HepG2 (cell line): ENCODE measurements around the gene LRGUK. TPM values are rescaled to one million over a fixed set of nuclear protein-coding genes. Genes with fewer than 3 reads are reported as not detected.

Source experiments
- ATAC-seq: fragments of 200-7000 bp; cut with Tn5 transposase; 3 replicates; pipeline ENCODE4 v1.9.1; 2020; ENCODE audit warnings: mild to moderate bottlenecking, moderate library complexity
- BruUV-seq: library from RNA; stranded (reverse); fragments of 400-500 nt; replicated peaks from 2 replicates; lab custom pipeline; 2021; lab: Mats Ljungman, UMichigan
- CTCF ChIA-PET: fragments of 300-600 bp; formaldehyde crosslinking; extraction: SDS; loops from one replicate; lab custom pipeline; 2021; ENCODE audit warnings: low total read pairs, inconsistent platforms, low intra/inter-chr PET ratio; lab: Yijun Ruan, JAX
- POLR2A ChIA-PET: fragments of 350-600 bp; sonication (Branson Sonifier 250); formaldehyde crosslinking; loops from one replicate; lab custom pipeline; 2020; ENCODE audit warnings: antibody characterized with exemption, inconsistent platforms; lab: Yijun Ruan, JAX
- DNase-seq: peaks from one replicate; pipeline ENCODE4 v3.0.0-alpha.2; 2015; ENCODE audit warnings: low spot score
- FAIRE-seq: peaks from 3 replicates; lab custom pipeline; 2011; peaks lifted over from hg19 to GRCh38; lab: Jason Lieb, UNC
- H2AFZ ChIP-seq: one replicate; pipeline ENCODE4 v1.6.1; 2011; ENCODE audit warnings: low read length, inconsistent platforms
- H3K27ac ChIP-seq: fragments of 300-600 bp; 3 replicates; pipeline ENCODE4 v1.8.0; 2011; ENCODE audit warnings: mixed run types, mild to moderate bottlenecking, mixed read lengths, low read length, inconsistent platforms; ENCODE audit not compliant: insufficient read depth; ENCODE audit errors: extremely low read length
- H3K27me3 ChIP-seq, 2 experiments: fragments of 200-600 bp in 1 of 2; 2 replicates in 1 of 2; 3 replicates in 1 of 2; pipeline versions ENCODE4 v1.6.0 to v1.8.0; 2011; ENCODE audit warnings: low read length in 2 of 2, mild to moderate bottlenecking in 2 of 2, moderate library complexity in 2 of 2, inconsistent platforms in 1 of 2; ENCODE audit not compliant: insufficient read depth in 2 of 2, control insufficient read depth in 1 of 2
- H3K36me3 ChIP-seq, 2 experiments: fragments of 200-600 bp in 1 of 2; replicated peaks in 1 of 2; 2 replicates in 1 of 2; 3 replicates in 1 of 2; pipeline versions ENCODE4 v1.5.1 to v1.8.0; 2011; ENCODE audit warnings: low read length in 2 of 2, inconsistent platforms in 1 of 2; ENCODE audit not compliant: insufficient read depth in 2 of 2, control insufficient read depth in 1 of 2
- H3K4me1 ChIP-seq: 2 replicates; pipeline ENCODE4 v1.5.1; 2012; ENCODE audit warnings: low read length, inconsistent platforms; ENCODE audit not compliant: insufficient read depth
- H3K4me2 ChIP-seq: 2 replicates; pipeline ENCODE4 v1.6.0; 2011; ENCODE audit warnings: low read depth, low read length, inconsistent platforms
- H3K4me3 ChIP-seq, 3 experiments: fragments of 200-600 bp in 1 of 3; sonication (generic), shearing (Covaris generic) in 1 of 3; replicated peaks in 1 of 3; 2 replicates each; pipeline ENCODE4 v1.5.1; 2011 to 2016; ENCODE audit warnings: low read length in 3 of 3, inconsistent platforms in 2 of 3, low read depth in 2 of 3, mild to moderate bottlenecking in 2 of 3, control low read depth in 1 of 3, mixed read lengths in 1 of 3; ENCODE audit not compliant: insufficient read depth in 1 of 3
- H3K79me2 ChIP-seq: one replicate; pipeline ENCODE4 v1.6.1; 2011; ENCODE audit warnings: low read length, inconsistent platforms; ENCODE audit not compliant: insufficient read depth
- H3K9ac ChIP-seq: 2 replicates; pipeline ENCODE4 v1.6.0; 2011; ENCODE audit warnings: mild to moderate bottlenecking, low read depth, low read length, inconsistent platforms; ENCODE audit not compliant: insufficient read depth
- H3K9me3 ChIP-seq: 2 replicates; pipeline ENCODE4 v1.5.1; 2012; ENCODE audit warnings: mild to moderate bottlenecking, low read length
- H4K20me1 ChIP-seq: 2 replicates; pipeline ENCODE4 v1.6.0; 2011; ENCODE audit warnings: inconsistent platforms, mild to moderate bottlenecking, low read length, moderate library complexity; ENCODE audit not compliant: insufficient read depth
- CSRNP2 ChIP-seq: sonication (generic); formaldehyde crosslinking; conservative IDR thresholded peaks from 2 replicates; pipeline ENCODE4 v1.8.0; 2022; ENCODE audit warnings: low read depth, missing genetic modification reagents
- HNRNPUL1 ChIP-seq: fragments of 200-400 bp; formaldehyde crosslinking; IDR thresholded peaks from 2 replicates; pipeline ENCODE4 v1.6.1; 2017; ENCODE audit warnings: low read depth, mild to moderate bottlenecking, low read length, moderate library complexity
- MTA3 ChIP-seq: sonication (generic); formaldehyde crosslinking; IDR thresholded peaks from 2 replicates; pipeline ENCODE4 v1.4.0; 2020; ENCODE audit warnings: missing genetic modification reagents
- NCOA5 ChIP-seq: sonication (generic); formaldehyde crosslinking; IDR thresholded peaks from 2 replicates; pipeline ENCODE4 v1.4.0; 2020; ENCODE audit warnings: missing genetic modification reagents
- TFAP4 ChIP-seq: sonication (generic); IDR thresholded peaks from 2 replicates; pipeline ENCODE4 v1.6.1; 2016; ENCODE audit warnings: low read depth, borderline replicate concordance
- ZNF264 ChIP-seq: sonication (generic); formaldehyde crosslinking; IDR thresholded peaks from 2 replicates; pipeline ENCODE4 v1.4.0; 2020; ENCODE audit warnings: missing genetic modification reagents
- ZNF350 ChIP-seq: sonication (generic); formaldehyde crosslinking; IDR thresholded peaks from 2 replicates; pipeline ENCODE4 v1.4.0; 2020; ENCODE audit warnings: mild to moderate bottlenecking, low read depth, missing genetic modification reagents, borderline replicate concordance
- ZNF367 ChIP-seq: sonication (generic); formaldehyde crosslinking; IDR thresholded peaks from 2 replicates; pipeline ENCODE4 v1.4.0; 2020; ENCODE audit warnings: missing genetic modification reagents, borderline replicate concordance
- ZNF547 ChIP-seq: sonication (generic); formaldehyde crosslinking; IDR thresholded peaks from 2 replicates; pipeline ENCODE4 v1.5.1; 2020; ENCODE audit warnings: mild to moderate bottlenecking, missing genetic modification reagents
- ZNF556 ChIP-seq: sonication (generic); formaldehyde crosslinking; IDR thresholded peaks from 2 replicates; pipeline ENCODE4 v1.4.0; 2020; ENCODE audit warnings: mild to moderate bottlenecking, missing genetic modification reagents, borderline replicate concordance
- ZNF609 ChIP-seq: sonication (generic); formaldehyde crosslinking; IDR thresholded peaks from 2 replicates; pipeline ENCODE4 v1.4.0; 2020; ENCODE audit warnings: mild to moderate bottlenecking, missing genetic modification reagents, borderline replicate concordance
- WGBS: methylation state at CpG from one replicate; pipeline ENCODE4 v1.1.6; 2017; ENCODE audit warnings: low lambda C conversion rate; 5-methylcytosine and 5-hydroxymethylcytosine counted together
- in situ Hi-C: cut with HindIII; loops from 2 replicates; pipeline ENCODE4 v1.10.0; 2017; ENCODE audit warnings: low pct_unique_long_range_greater_than_20kb; ENCODE audit not compliant: extremely low pct_ligation_motif_present
- intact Hi-C: fragments of 100-400 bp; cut with micrococcal nuclease; formaldehyde crosslinking; loops from one replicate; pipeline ENCODE4 v1.10.0; 2022; ENCODE audit not compliant: unreplicated experiment
- polyA plus RNA-seq, 8 experiments: library from polyadenylated mRNA; depleted of rRNA in 3 of 8; stranded (reverse) in 7 of 8; unstranded in 1 of 8; fragments of >200 nt; fragmentation: Illumina TruSeq in 4 of 8; extraction: Trizol in 4 of 8; gene quantifications; 2 replicates each; pipeline versions ENCODE4 v1.2.1 to v1.2.3, GENCODE V29; 2011 to 2016; ENCODE audit warnings: low read depth in 4 of 8, missing spikeins in 1 of 8, mixed read lengths in 1 of 8; ENCODE audit not compliant: insufficient read depth in 1 of 8
- total RNA-seq, 5 experiments: library from RNA; depleted of rRNA; stranded (reverse); fragments of >200 nt; fragmentation: Illumina TruSeq; extraction: Trizol; gene quantifications; 2 replicates each; pipeline ENCODE4 v1.2.3, GENCODE V29; 2016; ENCODE audit warnings: low read depth in 1 of 5

LRGUK gene
- total and polyA plus RNA-seq, 2 of the 13 experiments (the other 11 are each of a cell fraction or from before 2014, with no cell fraction given): 0.18 to 0.20 TPM

GRCh38 chr7:134248196-134248595 is 121.1 kb downstream of the LRGUK start:
- DNase-seq: no peak
- Histone ChIP-seq H3K79me2 (no peaks in the 10 kb centered on the region), H3K36me3 (no peaks in the 10 kb centered on the region), H3K4me3 (no peak overlapping the region), H3K27ac (no peak overlapping the region), H2AFZ (no peak overlapping the region), H3K27me3 (peaks cover 0 to 12% of the 10 kb centered on the region in 2 experiments; a peak in 1 of 5 replicates), H4K20me1 (no peaks in the 10 kb centered on the region), H3K4me1 (no peaks in the 10 kb centered on the region), H3K9ac (no peak overlapping the region), H3K4me2 (no peak overlapping the region), H3K9me3 (no peaks in the 10 kb centered on the region)
- POLR2A ChIA-PET: no interaction called here
- no peak for ATAC-seq
- BruUV-seq: no TSS peak
- FAIRE-seq: no peak
- 3% methylated on average over 3 of the region's 3 CpGs for WGBS
- in situ Hi-C loops (no loop called here), intact Hi-C loops (no loop called here)
- CTCF ChIA-PET: no interaction called here
- TF ChIP-seq MTA3 (no peak), TFAP4 (no peak), ZNF556 (CRISPR knock-in tag) (no peak), HNRNPUL1 (no peak)

GRCh38 chr7:134254311-134254710 is 127.2 kb downstream of the LRGUK start:
- no TSS peak for BruUV-seq
- no peaks in the 10 kb centered on the region for H3K4me1 ChIP-seq
- TF ChIP-seq CSRNP2: no peak
- TF ChIP-seq NCOA5 (CRISPR knock-in tag): no peak
- no peak for TF ChIP-seq ZNF547 (CRISPR knock-in tag)
- TF ChIP-seq ZNF350: no peak
- TF ChIP-seq ZNF367 (CRISPR knock-in tag): no peak
- peak; percentile 93 for TF ChIP-seq ZNF264 (CRISPR knock-in tag)
- no peak for TF ChIP-seq ZNF609 (CRISPR knock-in tag)

More at GRCh38 chr7:134254311-134254710, 127.2 kb downstream of the LRGUK start:
- H4K20me1 ChIP-seq: no peaks in the 10 kb centered on the region
- no peak overlapping the region for H3K9ac ChIP-seq
- no peak overlapping the region for H3K27ac ChIP-seq
- H3K79me2 ChIP-seq: no peaks in the 10 kb centered on the region
- no peak overlapping the region for H3K4me2 ChIP-seq
- DNase-seq (no peak), ATAC-seq (no peak), FAIRE-seq (no peak)
- CTCF ChIA-PET: no interaction called here
- POLR2A ChIA-PET: no interaction called here
- H3K36me3 ChIP-seq: no peaks in the 10 kb centered on the region
- WGBS: 71% methylated on average over 3 of the region's 3 CpGs
- H3K9me3 ChIP-seq: no peaks in the 10 kb centered on the region
- in situ Hi-C loops: no loop called here
- no peak overlapping the region for H3K4me3 ChIP-seq
- H3K27me3 ChIP-seq: peaks cover 0 to 7% of the 10 kb centered on the region in 2 experiments; a peak in 1 of 5 replicates
- intact Hi-C loops: no loop called here
- no peak overlapping the region for H2AFZ ChIP-seq
